Right ventricle myocardium superior (tissue), 1 donor: ENCODE results near the gene FBXO24. TPM values are rescaled to one million over a fixed set of nuclear protein-coding genes. Genes with fewer than 3 reads are reported as not detected.
"Not testable (repeated sequence)": the region's sequence is repeated elsewhere in the genome, so short reads cannot be mapped to it uniquely, and the experiment has no call there.

ENCODE experiments used
- ATAC-seq: fragments of 200-7000 bp; cut with Tn5 transposase; one replicate; pipeline ENCODE4 v1.9.1; 2020; ENCODE audit warnings: mild to moderate bottlenecking; ENCODE audit not compliant: poor library complexity
- DNase-seq: peaks from one replicate; pipeline ENCODE4 v3.0.0-alpha.2; 2020
- intact Hi-C: fragments of 100-400 bp; cut with DNase I; formaldehyde crosslinking; loops from one replicate; pipeline ENCODE4 v1.11.2; 2022
- long read RNA-seq: library from polyadenylated mRNA; unstranded; transcript quantifications from one replicate; pipeline ENCODE4 v2.0.0, GENCODE V29; 2021
- total RNA-seq: library from RNA; stranded (reverse); fragmentation: NEBNext Ultra II Directional; extraction: Animal tissue kit (Norgen Biotek cat#: 25700); gene quantifications from one replicate; pipeline ENCODE4 v1.2.1, GENCODE V29; 2021
- donor health status: DM: no; HTN: yes; CAD: no; lungs with severe emphysema.

The FBXO24 gene
- total RNA-seq = 0.35 TPM
- long read RNA-seq, partial matches to known transcripts = 0 of 2 reads
- long read RNA-seq, other reads (novel, unspliced or antisense) = 2 of 2 reads

DNA sequence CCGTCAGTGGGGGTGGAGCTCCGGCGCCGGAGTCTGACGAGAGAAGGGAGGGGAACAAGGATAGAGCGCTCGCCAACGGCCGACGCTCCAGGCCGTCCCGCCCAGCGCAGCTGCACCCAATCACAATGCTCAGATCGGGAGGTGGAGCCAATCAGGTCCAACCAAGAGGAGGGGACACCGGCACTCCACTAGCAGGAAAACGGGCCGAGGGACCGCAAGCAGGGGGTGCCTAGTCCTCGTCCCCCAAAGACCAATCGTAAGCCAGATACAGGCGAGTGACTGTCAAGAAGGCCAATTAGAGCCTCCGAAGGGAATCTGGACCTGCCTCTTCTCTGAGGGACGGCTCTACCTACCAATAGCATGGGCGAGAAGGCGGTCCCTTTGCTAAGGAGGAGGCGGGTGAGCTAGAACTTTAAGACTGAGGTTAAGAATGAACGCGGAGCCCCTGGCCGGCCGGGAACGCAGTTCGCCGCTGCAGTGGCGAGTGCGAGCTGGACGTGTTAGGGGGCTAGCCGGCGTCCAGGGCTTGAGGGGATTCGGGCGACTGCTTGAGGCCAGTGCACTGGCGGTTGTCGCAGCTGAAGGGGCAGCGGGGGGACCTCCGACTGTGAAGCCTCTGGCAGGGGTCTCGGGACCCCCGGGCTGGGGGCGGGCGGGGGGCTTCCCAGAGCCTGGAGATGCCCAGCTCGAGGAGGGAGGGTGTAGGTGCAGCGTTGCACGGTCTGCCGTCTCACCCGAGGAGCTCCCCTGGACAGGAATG lies at the start of gene FBXO24:
FBXO24 (plus strand) TSS at position 63 of the 760 bp plus-strand sequence; CDS start at position 361, 298 bp downstream.
- intact Hi-C loops = no loop called here
- peak; percentile 100 for DNase-seq
- peak; percentile 91 for ATAC-seq

DNA sequence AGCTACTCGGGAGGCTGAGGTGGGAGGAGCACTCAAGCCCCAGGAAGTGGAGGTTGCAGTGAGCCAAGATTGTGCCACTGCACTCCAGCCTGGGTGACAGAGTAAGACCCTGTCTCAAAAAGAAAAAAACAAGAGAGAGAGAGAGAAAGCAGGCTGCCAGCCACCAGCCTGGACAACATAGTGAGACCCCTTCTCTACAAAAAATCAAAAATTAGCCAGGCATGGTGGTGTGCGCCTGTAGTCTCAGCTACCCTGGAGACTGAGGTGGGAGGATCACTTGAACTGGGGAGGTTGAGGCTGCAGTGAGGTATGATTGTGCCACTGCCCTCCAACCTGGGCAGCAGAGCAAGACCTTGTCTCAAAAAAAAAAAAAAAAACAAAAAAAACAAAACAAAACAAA lies 49.4 kb upstream of the FBXO24 start:
- intact Hi-C loops, DNase-seq, ATAC-seq: not testable (repeated sequence)

DNA sequence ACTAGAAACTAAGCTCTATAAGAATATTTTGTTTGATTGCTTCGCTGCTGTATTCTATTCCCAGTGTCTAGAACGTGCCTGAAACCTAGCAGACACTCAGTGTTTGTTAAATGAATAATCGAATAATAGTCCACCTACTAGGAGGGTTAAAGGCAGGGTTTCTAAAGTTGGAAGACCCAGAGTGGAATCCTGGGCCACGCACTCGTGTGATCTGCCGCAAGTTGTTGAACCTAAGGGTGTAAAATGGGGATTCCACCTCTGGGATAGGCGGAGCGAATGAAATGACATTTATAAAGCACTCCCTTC lies 47.8 kb upstream of the FBXO24 start:
- DNase-seq (no peak), ATAC-seq (no peak)
- intact Hi-C loops = no loop called here

GRCh38 chr7:100538654-100539435 lies 47.3 kb upstream of the FBXO24 start, which contains the start of gene AGFG2:
TSS of gene AGFG2 (plus strand) at chr7:100539203. CDS start at chr7:100539347, 144 bp downstream.
- peak; percentile 99 for ATAC-seq
- intact Hi-C loops = no loop called here
- DNase-seq = peak; percentile 100

- ATAC-seq = no peak
- intact Hi-C loops = no loop called here
- DNase-seq = no peak
Measured at GRCh38 chr7:100539436-100540006, 46.6 kb upstream of the FBXO24 start.

DNA sequence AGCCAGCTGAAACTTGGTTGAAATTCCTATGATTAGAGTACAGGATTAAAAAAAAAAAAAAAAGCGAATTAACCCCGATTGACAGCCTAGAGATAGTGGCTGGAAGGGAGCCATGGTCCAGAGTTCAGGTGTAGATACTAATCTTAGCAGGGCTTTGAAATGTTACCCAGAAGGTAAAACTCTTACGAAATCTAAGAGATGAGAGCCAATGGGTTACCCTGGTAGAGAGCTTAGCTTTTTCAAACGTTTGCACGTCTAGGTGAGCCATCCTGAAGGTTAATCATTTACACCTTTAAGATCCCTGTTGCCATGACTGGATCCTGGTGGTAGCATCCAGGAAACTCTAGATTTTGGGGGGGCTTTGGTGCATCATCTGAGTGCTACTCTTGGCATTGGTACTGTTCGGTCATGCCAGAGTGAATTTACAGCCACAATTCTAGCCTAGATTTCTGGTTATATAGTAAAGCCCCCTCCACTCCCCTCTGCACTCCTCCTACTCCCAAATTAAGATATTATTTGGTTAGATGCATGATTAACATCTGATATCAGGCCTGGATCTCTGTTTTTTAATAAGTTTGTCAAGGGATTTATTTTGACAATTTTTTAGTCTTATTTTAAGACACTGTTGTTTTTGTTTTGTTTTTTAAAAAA lies 45.9 kb upstream of the FBXO24 start:
- ATAC-seq (no peak), DNase-seq (no peak)
- intact Hi-C loops = no loop called here

DNA sequence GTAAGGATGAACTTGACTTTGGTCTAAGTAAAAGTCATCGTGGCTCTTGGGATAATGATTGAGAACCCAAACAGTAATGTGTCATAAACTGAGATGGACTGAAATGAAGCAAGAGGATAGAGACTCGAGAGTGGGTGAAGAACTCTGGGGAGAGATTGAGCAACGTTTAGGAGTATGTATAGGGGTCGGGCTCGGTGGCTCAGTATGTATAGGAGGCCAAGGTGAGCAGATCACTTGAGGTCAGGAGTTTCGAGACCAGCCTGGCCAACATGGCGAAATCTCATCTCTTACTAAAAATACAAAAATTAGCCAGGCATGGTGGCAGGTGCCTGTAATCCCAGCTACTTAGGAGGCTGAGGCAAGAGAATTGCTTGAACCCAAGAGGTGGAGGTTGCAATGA lies 44.8 kb upstream of the FBXO24 start:
- ATAC-seq, DNase-seq, intact Hi-C loops: not testable (repeated sequence)

GRCh38 chr7:100543586-100543985 lies 42.5 kb upstream of the FBXO24 start:
- ATAC-seq (no peak), DNase-seq (no peak)
- intact Hi-C loops = no loop called here

- intact Hi-C loops = no loop called here
- DNase-seq = no peak
- no peak for ATAC-seq
Measured at GRCh38 chr7:100544386-100544785, 41.7 kb upstream of the FBXO24 start.

GRCh38 chr7:100544967-100545359 lies 41.2 kb upstream of the FBXO24 start:
- DNase-seq = no peak
- intact Hi-C loops = no loop called here
- peak; percentile 7 for ATAC-seq

DNA sequence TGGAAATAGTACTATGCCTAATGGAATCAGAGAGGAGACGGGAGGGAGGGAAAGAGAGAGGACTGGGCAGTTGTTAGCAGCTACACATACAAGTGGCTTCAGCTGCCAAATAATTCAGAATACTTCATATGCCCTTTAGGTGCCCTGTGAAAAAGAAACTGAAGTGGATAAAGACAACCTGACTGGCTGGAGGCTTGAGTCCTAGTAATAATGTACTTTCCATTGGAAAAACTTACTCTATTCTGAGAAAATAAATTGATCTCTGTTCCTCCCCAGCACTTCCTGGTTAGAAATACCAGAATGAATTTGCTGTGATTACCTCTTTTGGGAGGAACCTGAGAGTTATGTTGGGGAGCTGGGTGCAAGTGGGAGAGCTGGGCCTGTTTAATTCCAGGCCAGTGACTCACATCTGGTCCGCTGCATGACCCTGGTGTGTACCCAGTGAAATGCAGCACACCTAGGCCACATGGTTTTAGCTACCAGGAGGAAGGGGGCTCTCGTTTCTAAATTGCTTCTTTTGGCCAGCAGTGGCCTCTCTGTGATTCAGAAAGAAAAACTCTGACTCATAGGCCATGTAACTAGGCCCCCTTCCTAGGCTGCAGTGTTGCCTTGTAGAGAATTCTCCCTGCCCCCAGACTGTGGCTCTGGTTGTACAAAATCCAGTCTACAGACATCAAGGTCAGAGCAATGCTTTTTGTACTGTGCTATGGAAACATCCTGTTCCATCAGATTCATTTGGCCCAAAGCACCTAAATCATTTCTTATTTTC lies 40.6 kb upstream of the FBXO24 start:
- DNase-seq = no peak
- intact Hi-C loops = no loop called here
- peak; percentile 79 for ATAC-seq

GRCh38 chr7:100546129-100546925 lies 39.8 kb upstream of the FBXO24 start:
- intact Hi-C loops = no loop called here

DNA sequence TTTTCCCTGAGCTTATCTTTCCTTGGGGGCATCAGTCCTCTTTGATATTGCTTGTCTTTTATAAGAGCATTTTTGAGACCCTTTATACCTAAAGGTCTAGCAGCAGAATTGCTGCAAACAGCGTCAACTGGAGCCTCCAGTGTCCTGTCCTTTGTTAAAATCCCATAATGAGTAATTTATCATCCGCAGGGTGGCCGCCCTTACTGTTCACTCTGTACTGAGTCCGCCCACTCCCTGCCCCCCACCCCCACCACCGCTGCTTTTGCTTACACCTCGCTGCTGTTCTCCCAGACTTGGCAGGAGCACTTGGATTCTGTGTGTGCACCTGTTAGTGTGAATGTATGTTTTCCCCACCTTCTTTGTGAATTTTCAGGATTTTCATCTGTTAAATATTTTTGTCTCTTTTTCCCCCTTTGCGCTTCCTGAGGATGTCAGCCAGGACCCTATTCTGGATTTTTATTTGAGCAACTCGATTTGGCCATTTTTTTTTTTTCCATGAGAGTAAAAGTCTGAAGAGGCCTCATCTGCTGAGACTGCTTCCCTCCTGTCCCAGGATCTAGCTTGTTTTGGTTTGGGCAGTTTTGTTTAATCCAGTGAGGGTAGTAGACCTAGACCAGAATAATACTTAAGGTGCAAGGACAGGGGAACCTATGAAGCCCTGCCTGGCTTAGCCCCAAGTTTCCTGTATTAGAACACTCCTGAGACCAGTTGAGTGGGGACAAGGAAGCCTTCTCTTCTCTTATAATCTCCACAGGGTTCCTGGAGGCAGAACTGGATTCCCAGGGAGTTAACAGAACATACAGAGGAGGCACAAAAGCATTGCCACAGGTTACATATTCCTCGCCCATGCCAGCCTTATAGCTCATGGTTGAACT lies 39.0 kb upstream of the FBXO24 start:
- no peak for DNase-seq
- intact Hi-C loops = no loop called here
- ATAC-seq = no peak

More at GRCh38 chr7:100546129-100546925, 39.8 kb upstream of the FBXO24 start:
- DNase-seq (no peak), ATAC-seq (peak; percentile 17)

- intact Hi-C loops = no loop called here
- ATAC-seq (no peak), DNase-seq (no peak)
Measured at GRCh38 chr7:100547872-100548271, 38.3 kb upstream of the FBXO24 start.

DNA sequence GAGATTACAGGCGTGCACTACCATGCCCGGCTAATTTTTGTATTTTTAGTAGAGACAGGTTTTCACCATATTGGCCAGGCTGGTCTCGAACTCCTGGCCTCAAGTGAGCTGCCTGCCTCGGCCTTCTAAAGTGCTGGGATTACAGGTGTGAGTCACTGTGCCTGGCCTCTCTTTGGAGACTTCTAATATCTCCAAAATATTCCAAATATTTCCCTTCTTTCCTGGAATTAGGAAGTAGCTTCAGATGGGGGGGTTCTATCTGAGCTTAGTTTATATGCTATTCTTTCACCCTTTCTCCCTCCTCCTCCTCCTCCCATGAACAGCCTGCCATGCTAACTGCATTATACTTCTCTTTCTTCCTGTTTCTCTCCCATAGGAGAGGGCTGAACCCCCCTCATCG lies 37.7 kb upstream of the FBXO24 start:
- ATAC-seq, DNase-seq, intact Hi-C loops: not testable (repeated sequence)

GRCh38 chr7:100552532-100552931 lies 33.6 kb upstream of the FBXO24 start:
- DNase-seq = no peak
- intact Hi-C loops = no loop called here
- no peak for ATAC-seq

DNA sequence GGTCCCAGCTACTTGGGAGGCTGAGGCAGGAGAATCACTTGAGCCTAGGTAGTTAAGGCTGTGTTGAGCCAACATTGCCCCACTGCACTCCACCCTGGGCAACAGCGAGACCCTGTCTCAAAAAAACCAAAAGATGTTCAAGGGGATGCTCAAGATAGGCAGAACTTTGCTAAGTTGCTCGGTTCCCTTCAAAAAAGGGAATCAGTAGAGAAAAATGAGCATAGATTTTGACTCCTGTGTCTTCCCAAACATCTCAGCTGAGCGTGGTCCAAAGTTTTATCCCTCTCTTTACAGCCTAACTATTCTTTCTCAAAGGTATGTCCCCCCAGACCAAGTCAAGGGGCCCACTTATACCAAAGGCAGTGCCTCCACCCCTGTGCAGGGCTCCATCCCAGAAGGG lies 33.1 kb upstream of the FBXO24 start:
- intact Hi-C loops = no loop called here
- ATAC-seq = no peak
- no peak for DNase-seq
